IMR-90 (cell line): ENCODE measurements around the gene PCDHGA12. TPM values are rescaled to one million over a fixed set of nuclear protein-coding genes. Genes with fewer than 3 reads are reported as not detected.

ENCODE experiments used
- ATAC-seq: fragments of 200-7000 bp; cut with Tn5 transposase; 2 replicates; pipeline ENCODE4 v1.9.1; 2020; ENCODE audit warnings: low read depth, mild to moderate bottlenecking, moderate library complexity
- BruUV-seq: library from RNA; stranded (reverse); fragments of 400-500 nt; replicated peaks from 2 replicates; lab custom pipeline; 2021; lab: Mats Ljungman, UMichigan
- CTCF ChIA-PET: fragments of 300-600 bp; formaldehyde crosslinking; extraction: SDS; loops from one replicate; lab custom pipeline; 2021; ENCODE audit warnings: antibody characterized with exemption; lab: Yijun Ruan, JAX
- POLR2A ChIA-PET: fragments of 300-600 bp; sonication (Branson Sonifier 250); formaldehyde crosslinking; loops from one replicate; lab custom pipeline; 2022; ENCODE audit warnings: antibody characterized with exemption; ENCODE audit not compliant: unreplicated experiment; lab: Charles Lee
- DNase-seq: peaks from one replicate; pipeline ENCODE4 v3.0.0; 2013
- H2AFZ ChIP-seq: replicated peaks from 2 replicates; pipeline ENCODE3; 2013; ENCODE audit warnings: low read length, mild to moderate bottlenecking; ENCODE audit not compliant: poor library complexity
- H2AK5ac ChIP-seq: 2 replicates; pipeline ENCODE4 v1.6.1; 2013; ENCODE audit warnings: low read depth, low read length, inconsistent platforms
- H2AK9ac ChIP-seq: replicated peaks from 2 replicates; pipeline ENCODE3; 2013; ENCODE audit warnings: mild to moderate bottlenecking, low read depth, low read length, moderate library complexity; ENCODE audit not compliant: poor library complexity
- H2BK120ac ChIP-seq: 2 replicates; pipeline ENCODE4 v1.6.1; 2013; ENCODE audit warnings: low read depth, low read length, inconsistent platforms
- H2BK15ac ChIP-seq: 3 replicates; pipeline ENCODE4 v1.6.1; 2013; ENCODE audit warnings: low read depth, low read length, inconsistent platforms
- H2BK20ac ChIP-seq: 2 replicates; pipeline ENCODE4 v1.6.1; 2013; ENCODE audit warnings: low read depth, mild to moderate bottlenecking, inconsistent platforms, low read length, moderate library complexity
- H2BK5ac ChIP-seq: 2 replicates; pipeline ENCODE4 v1.6.1; 2013; ENCODE audit warnings: mild to moderate bottlenecking, low read depth, low read length, inconsistent platforms; ENCODE audit not compliant: poor library complexity, severe bottlenecking
- H3K14ac ChIP-seq: replicated peaks from 2 replicates; pipeline ENCODE4 v1.6.1; 2013; ENCODE audit warnings: low read depth, low read length, inconsistent platforms
- H3K18ac ChIP-seq: 2 replicates; pipeline ENCODE4 v1.6.1; 2013; ENCODE audit warnings: low read depth, low read length, control low read depth
- H3K23ac ChIP-seq: 2 replicates; pipeline ENCODE4 v1.6.1; 2013; ENCODE audit warnings: low read depth, low read length, inconsistent platforms
- H3K27ac ChIP-seq: 2 replicates; pipeline ENCODE4 v1.5.1; 2013; ENCODE audit warnings: mild to moderate bottlenecking, control low read depth, low read length; ENCODE audit not compliant: insufficient read depth
- H3K27me3 ChIP-seq: 2 replicates; pipeline ENCODE4 v1.6.1; 2013; ENCODE audit warnings: low read length; ENCODE audit not compliant: control insufficient read depth, insufficient read depth
- H3K36me3 ChIP-seq: 2 replicates; pipeline ENCODE4 v1.6.1; 2013; ENCODE audit warnings: low read length, mixed read lengths; ENCODE audit not compliant: control insufficient read depth, insufficient read depth
- H3K4ac ChIP-seq: 2 replicates; pipeline ENCODE4 v1.6.1; 2013; ENCODE audit warnings: low read depth, low read length, inconsistent platforms
- H3K4me1 ChIP-seq: 2 replicates; pipeline ENCODE4 v1.6.1; 2013; ENCODE audit warnings: low read length, mixed read lengths; ENCODE audit not compliant: control insufficient read depth, insufficient read depth
- H3K4me2 ChIP-seq: 2 replicates; pipeline ENCODE4 v1.6.1; 2013; ENCODE audit warnings: low read depth, mild to moderate bottlenecking, control low read depth, low read length, moderate library complexity
- H3K4me3 ChIP-seq: 2 replicates; pipeline ENCODE4 v1.5.1; 2013; ENCODE audit warnings: low read depth, mild to moderate bottlenecking, control low read depth, low read length, moderate library complexity; ENCODE audit not compliant: insufficient read depth
- H3K56ac ChIP-seq: 2 replicates; pipeline ENCODE4 v1.6.1; 2013; ENCODE audit warnings: low read length, inconsistent platforms; ENCODE audit not compliant: insufficient read depth; ENCODE audit errors: extremely low read depth
- H3K79me1 ChIP-seq, 2 experiments: 2 replicates each; pipeline ENCODE4 v1.6.1; 2013; ENCODE audit warnings: low read length in 2 of 2, inconsistent platforms in 1 of 2, low read depth in 1 of 2
- H3K9ac ChIP-seq: 2 replicates; pipeline ENCODE4 v1.6.1; 2013; ENCODE audit warnings: low read depth, low read length, control low read depth
- H3K9me1 ChIP-seq: 2 replicates; pipeline ENCODE4 v1.6.1; 2013; ENCODE audit warnings: low read length, inconsistent platforms; ENCODE audit not compliant: insufficient read depth
- H3K9me3 ChIP-seq: 2 replicates; pipeline ENCODE4 v1.6.1; 2013; ENCODE audit warnings: low read length; ENCODE audit not compliant: control insufficient read depth, insufficient read depth
- H4K20me1 ChIP-seq: 2 replicates; pipeline ENCODE4 v1.6.1; 2013; ENCODE audit warnings: low read length, inconsistent platforms; ENCODE audit not compliant: insufficient read depth
- H4K5ac ChIP-seq: 2 replicates; pipeline ENCODE4 v1.6.1; 2013; ENCODE audit warnings: mild to moderate bottlenecking, low read depth, low read length, control low read depth
- H4K8ac ChIP-seq, 2 experiments: 2 replicates each; pipeline ENCODE4 v1.6.1; 2013; ENCODE audit warnings: low read depth in 2 of 2, low read length in 2 of 2, control low read depth in 1 of 2, inconsistent platforms in 1 of 2
- H4K91ac ChIP-seq: 2 replicates; pipeline ENCODE4 v1.6.1; 2013; ENCODE audit warnings: low read depth, low read length, inconsistent platforms; ENCODE audit not compliant: insufficient read depth
- CEBPB ChIP-seq: IDR thresholded peaks from 2 replicates; pipeline ENCODE4 v1.6.1; 2012; ENCODE audit warnings: low read depth, low read length, improper control_type of control experiment
- CHD1 ChIP-seq: IDR thresholded peaks from 2 replicates; pipeline ENCODE4 v1.6.1; 2012; ENCODE audit warnings: low read depth, low read length, improper control_type of control experiment
- ELK1 ChIP-seq: fragments of 150-350 bp; IDR thresholded peaks from 2 replicates; pipeline ENCODE4 v1.6.1; 2016; ENCODE audit warnings: low read depth, mild to moderate bottlenecking, low read length, moderate library complexity, borderline replicate concordance
- FOS ChIP-seq: fragments of 150-350 bp; IDR thresholded peaks from 2 replicates; pipeline ENCODE4 v1.6.1; 2016; ENCODE audit warnings: low read depth, low read length
- MAFK ChIP-seq: IDR thresholded peaks from 2 replicates; pipeline ENCODE4 v1.6.1; 2012; ENCODE audit warnings: low read depth, low read length, improper control_type of control experiment
- MAZ ChIP-seq: IDR thresholded peaks from 2 replicates; pipeline ENCODE4 v1.6.1; 2012; ENCODE audit warnings: low read depth, mild to moderate bottlenecking, low read length, improper control_type of control experiment, moderate library complexity, borderline replicate concordance
- MXI1 ChIP-seq: IDR thresholded peaks from 2 replicates; pipeline ENCODE4 v1.6.1; 2012; ENCODE audit warnings: low read depth, mild to moderate bottlenecking, low read length, moderate library complexity, borderline replicate concordance
- NFE2L2 ChIP-seq: fragments of 150-350 bp; IDR thresholded peaks from 2 replicates; pipeline ENCODE4 v1.6.1; 2016; ENCODE audit warnings: low read depth, mild to moderate bottlenecking, low read length
- POLR2A ChIP-seq: IDR thresholded peaks from 2 replicates; pipeline ENCODE4 v1.6.1; 2012; ENCODE audit warnings: mild to moderate bottlenecking, low read depth, low read length
- RAD21 ChIP-seq: IDR thresholded peaks from 2 replicates; pipeline ENCODE4 v1.6.1; 2012; ENCODE audit warnings: low read length, improper control_type of control experiment
- RCOR1 ChIP-seq: IDR thresholded peaks from 2 replicates; pipeline ENCODE4 v1.6.1; 2012; ENCODE audit warnings: mild to moderate bottlenecking, low read length, improper control_type of control experiment; ENCODE audit not compliant: insufficient replicate concordance
- SMC3 ChIP-seq: fragments of 150-350 bp; IDR thresholded peaks from 2 replicates; pipeline ENCODE4 v1.6.1; 2016; ENCODE audit warnings: low read depth, mild to moderate bottlenecking, antibody characterized with exemption, low read length, moderate library complexity
- WGBS, 2 experiments: methylation state at CpG; one replicate each; pipeline versions ENCODE4 v1.1.5 to v1.1.7; 2013; ENCODE audit warnings: missing lambda C conversion rate in 2 of 2; ENCODE audit not compliant: insufficient read length in 1 of 2; ENCODE audit errors: extremely low coverage in 2 of 2; 5-methylcytosine and 5-hydroxymethylcytosine counted together
- dilution Hi-C: fragments of 300-500 bp; cut with HindIII; formaldehyde crosslinking; loops from one replicate; pipeline ENCODE4 v1.14.3; 2018; ENCODE audit warnings: low sequenced_read_pairs; ENCODE audit not compliant: unreplicated experiment
- in situ Hi-C: fragments of 300-500 bp; cut with MboI; formaldehyde crosslinking; loops from 3 replicates; pipeline ENCODE4 v1.14.3; 2019; ENCODE audit warnings: low sequenced_read_pairs, inconsistent platforms, mixed read lengths
- intact Hi-C: fragments of 100-400 bp; cut with micrococcal nuclease; formaldehyde crosslinking; loops from 2 replicates; pipeline ENCODE4 v1.10.0; 2022
- polyA plus RNA-seq, 3 experiments: library from polyadenylated mRNA; depleted of rRNA; stranded (reverse); fragments of >200 nt; gene quantifications; 2 replicates each; pipeline ENCODE4 v1.2.3, GENCODE V29; 2012; ENCODE audit warnings: low replicate concordance in 1 of 3
- total RNA-seq: library from RNA; depleted of rRNA; stranded (reverse); fragments of >200 nt; gene quantifications from 2 replicates; pipeline ENCODE4 v1.2.3, GENCODE V29; 2012

The PCDHGA12 gene
- total and polyA plus RNA-seq, 2 of the 4 experiments (the other 2 are of a cell fraction), result 7.9 to 8.8 TPM

- no peak for TF ChIP-seq ELK1
These were observed 9.3 kb upstream of the PCDHGA12 start, which contains the start of gene PCDHGA11 (continued) for GRCh38 chr5:141420855-141421488.

- Histone ChIP-seq H3K4ac (no peak overlapping the region), H3K36me3 (peaks cover 31% of the 10 kb centered on the region), H4K5ac (no peak overlapping the region), H3K23ac (peak overlapping the region; percentile 21; the same call in 1 of the 2 replicates), H3K27ac (no peak overlapping the region), H2AK5ac (no peak overlapping the region), H3K9me3 (peaks cover 55% of the 10 kb centered on the region), H3K4me2 (no peak overlapping the region), H3K18ac (no peak overlapping the region), H2BK5ac (no peak overlapping the region), H3K9ac (no peak overlapping the region), H3K27me3 (no peaks in the 10 kb centered on the region), H4K20me1 (no peaks in the 10 kb centered on the region), H4K91ac (no peak overlapping the region), H3K4me1 (no peaks in the 10 kb centered on the region), H3K56ac (no peak overlapping the region), H2BK15ac (no peak overlapping the region), H2BK120ac (no peak overlapping the region), H2AFZ (peak overlapping the region; percentile 26), H3K14ac (no peak overlapping the region), H3K4me3 (peak overlapping the region; percentile 54; the same call in 1 of the 2 replicates), H3K9me1 (no peaks in the 10 kb centered on the region), H3K79me1 (peaks cover 20 to 21% of the 10 kb centered on the region in 2 experiments; a peak in 3 of 4 replicates), H4K8ac (no peak overlapping the region), H2BK20ac (no peak overlapping the region), H2AK9ac (no peak overlapping the region)
- ChIA-PET POLR2A (no interaction called here), CTCF (interaction anchor here (0.6 to 2.2 kb wide), 12 partner anchors 9 to 146 kb away, joined by 3 to 19 read pairs (median 4); partner anchors contain the start of gene PCDHGA12)
- DNase-seq, result no peak
- ATAC-seq, result no peak
- 27% methylated on average over 4 of the region's 13 CpGs; no CpG with 5 or more reads in 1 of the 2 experiments for WGBS, 2 experiments
- dilution Hi-C loops, result no loop called here
- in situ Hi-C loops, result no loop called here
- BruUV-seq, result no TSS peak
- TF ChIP-seq ELK1, result no peak
- TF ChIP-seq MAZ, result no peak
- TF ChIP-seq NFE2L2, result no peak
- TF ChIP-seq RAD21, result no peak
- no peak for TF ChIP-seq MXI1
- TF ChIP-seq FOS, result no peak
- TF ChIP-seq CEBPB, result no peak
- TF ChIP-seq POLR2A, result no peak
- TF ChIP-seq CHD1, result no peak
- no peak for TF ChIP-seq SMC3
- TF ChIP-seq MAFK, result no peak
- no peak for TF ChIP-seq RCOR1
- intact Hi-C loops, result no loop called here
These were observed 8.8 kb upstream of the PCDHGA12 start for GRCh38 chr5:141421489-141421855.
